CD14-positive monocyte (primary cell): ENCODE data around the gene WARS2. TPM values are rescaled to one million over a fixed set of nuclear protein-coding genes. Genes with fewer than 3 reads are reported as not detected.

ENCODE experiments used
- DNase-seq, 3 donors: peaks; one replicate each; pipeline ENCODE4 v3.0.0-alpha.2; 2011 to 2022
- H2AFZ ChIP-seq: 2 replicates; pipeline ENCODE4 v1.6.0; 2012; ENCODE audit warnings: mild to moderate bottlenecking, low read depth, low read length, inconsistent platforms; ENCODE audit not compliant: insufficient read depth, poor library complexity, severe bottlenecking
- H3K27ac ChIP-seq, 2 donors: 1 replicate in 1 of 2; 2 replicates in 1 of 2; pipeline ENCODE4 v1.5.1; 2012 to 2013; ENCODE audit warnings: low read length in 2 of 2, control low read depth in 1 of 2, inconsistent platforms in 1 of 2, low read depth in 1 of 2, mild to moderate bottlenecking in 1 of 2
- H3K27me3 ChIP-seq, 2 donors: one replicate each; pipeline versions ENCODE4 v1.6.0 to v1.6.1; 2011 to 2013; ENCODE audit warnings: low read length in 2 of 2; ENCODE audit not compliant: control insufficient read depth in 2 of 2, insufficient read depth in 2 of 2
- H3K36me3 ChIP-seq, 2 donors: replicated peaks in 1 of 2; 1 replicate in 1 of 2; 2 replicates in 1 of 2; pipeline versions ENCODE4 v1.5.1 to v1.6.1; 2012 to 2013; ENCODE audit warnings: low read length in 2 of 2, control low read depth in 1 of 2, inconsistent platforms in 1 of 2, mild to moderate bottlenecking in 1 of 2; ENCODE audit not compliant: insufficient read depth in 2 of 2, control insufficient read depth in 1 of 2
- H3K4me1 ChIP-seq, 2 donors: 1 replicate in 1 of 2; 2 replicates in 1 of 2; pipeline versions ENCODE4 v1.5.1 to v1.6.1; 2012 to 2013; ENCODE audit warnings: low read length in 2 of 2, control low read depth in 1 of 2, inconsistent platforms in 1 of 2, mild to moderate bottlenecking in 1 of 2, moderate library complexity in 1 of 2; ENCODE audit not compliant: insufficient read depth in 2 of 2, control insufficient read depth in 1 of 2
- H3K4me2 ChIP-seq: replicated peaks from 2 replicates; pipeline ENCODE3; 2012; ENCODE audit warnings: low read length, moderate library complexity, mild to moderate bottlenecking; ENCODE audit not compliant: poor library complexity, severe bottlenecking; ENCODE audit errors: extremely low read depth
- H3K4me3 ChIP-seq, 3 experiments: fragments of 200-600 bp in 1 of 3; sonication (generic) in 1 of 3; replicated peaks in 1 of 3; 1 replicate in 2 of 3; 2 replicates in 1 of 3; pipeline ENCODE4 v1.5.1; 2011 to 2013; ENCODE audit warnings: low read length in 3 of 3, mild to moderate bottlenecking in 3 of 3, control low read depth in 2 of 3, low read depth in 2 of 3, inconsistent platforms in 1 of 3, moderate library complexity in 1 of 3
- H3K79me2 ChIP-seq: 2 replicates; pipeline ENCODE4 v1.6.0; 2012; ENCODE audit warnings: mild to moderate bottlenecking, control low read depth, inconsistent platforms, low read length, moderate library complexity; ENCODE audit not compliant: insufficient read depth
- H3K9ac ChIP-seq: 2 replicates; pipeline ENCODE4 v1.6.0; 2017; ENCODE audit warnings: low read length, mild to moderate bottlenecking; ENCODE audit not compliant: insufficient read depth, poor library complexity, severe bottlenecking
- H3K9me3 ChIP-seq, 2 donors: replicated peaks in 1 of 2; 1 replicate in 1 of 2; 2 replicates in 1 of 2; pipeline versions ENCODE4 v1.5.1 to v1.6.1; 2012 to 2013; ENCODE audit warnings: low read length in 2 of 2, control low read depth in 1 of 2; ENCODE audit not compliant: control insufficient read depth in 1 of 2, insufficient read depth in 1 of 2
- H4K20me1 ChIP-seq: 2 replicates; pipeline ENCODE4 v1.6.0; 2012; ENCODE audit warnings: mild to moderate bottlenecking, low read length, control low read depth, moderate library complexity; ENCODE audit not compliant: insufficient read depth
- H3K27ac Mint-ChIP-seq, 7 donors: one replicate each; pipeline ENCODE4 v1.8.0; 2020; ENCODE audit warnings: mild to moderate bottlenecking in 7 of 7, mixed read lengths in 7 of 7, moderate library complexity in 6 of 7, inconsistent platforms in 2 of 7
- H3K27me3 Mint-ChIP-seq, 3 donors: one replicate each; pipeline ENCODE4 v1.8.0; 2021 to 2022; ENCODE audit warnings: low read depth in 3 of 3, mild to moderate bottlenecking in 3 of 3, mixed read lengths in 3 of 3, moderate library complexity in 3 of 3, inconsistent platforms in 1 of 3
- H3K36me3 Mint-ChIP-seq, 2 donors: one replicate each; pipeline ENCODE4 v1.8.0; 2020; ENCODE audit warnings: mixed read lengths in 2 of 2, inconsistent platforms in 1 of 2, mild to moderate bottlenecking in 1 of 2
- H3K4me1 Mint-ChIP-seq: one replicate; pipeline ENCODE4 v1.8.0; 2020; ENCODE audit warnings: mild to moderate bottlenecking, mixed read lengths
- H3K4me3 Mint-ChIP-seq, 2 donors: one replicate each; pipeline ENCODE4 v1.8.0; 2020; ENCODE audit warnings: mild to moderate bottlenecking in 2 of 2, mixed read lengths in 2 of 2, moderate library complexity in 1 of 2
- H3K9me3 Mint-ChIP-seq, 7 donors: one replicate each; pipeline ENCODE4 v1.8.0; 2020 to 2022; ENCODE audit warnings: mixed read lengths in 7 of 7, mild to moderate bottlenecking in 6 of 7, moderate library complexity in 6 of 7, inconsistent platforms in 2 of 7
- WGBS: methylation state at CpG from one replicate; pipeline ENCODE4 v1.1.5; 2013; ENCODE audit warnings: missing lambda C conversion rate; ENCODE audit not compliant: insufficient coverage; 5-methylcytosine and 5-hydroxymethylcytosine counted together
- intact Hi-C, 2 donors: fragments of 100-400 bp; cut with micrococcal nuclease; formaldehyde crosslinking; loops; one replicate each; pipeline versions ENCODE4 v1.15.0 to v1.15.1; 2023
- polyA plus RNA-seq, 3 donors: library from polyadenylated mRNA; depleted of rRNA in 1 of 3; unstranded in 2 of 3; stranded (reverse) in 1 of 3; fragments of 300-500 nt in 2 of 3; fragments of >200 nt in 1 of 3; fragmentation: Illumina TruSeq in 2 of 3; gene quantifications; 1 replicate in 2 of 3; 2 replicates in 1 of 3; pipeline ENCODE4 v1.2.3, GENCODE V29; 2012 to 2021
- TF ChIP-seq, protein P1 (sequence below): fragments of 200-600 bp; IDR thresholded peaks from one replicate; pipeline ENCODE4 v1.8.0; 2022; ENCODE audit warnings: antibody characterized with exemption, mild to moderate bottlenecking

The WARS2 gene
- polyA plus RNA-seq, 3 donors, result 4.6 to 5.1 (median 4.7) TPM

DNA sequence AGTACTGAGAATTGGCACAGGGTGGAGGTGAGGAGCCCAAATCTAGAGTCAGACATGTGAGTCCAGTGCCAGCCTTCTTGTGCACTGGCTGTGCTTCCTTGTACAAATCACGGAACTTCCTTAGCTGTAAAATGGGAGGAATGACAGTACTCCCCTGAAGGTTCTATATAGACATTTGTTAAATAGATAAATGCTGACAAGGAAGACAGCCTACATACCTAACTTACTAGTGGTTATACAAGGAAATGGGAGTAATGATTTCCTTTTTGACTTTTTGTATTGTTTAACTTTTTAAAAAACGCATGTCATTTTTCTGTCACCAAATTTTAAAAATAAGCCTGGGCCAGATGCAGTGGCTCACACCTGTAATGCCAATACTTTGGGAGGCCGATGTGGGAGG, 50.2 kb downstream of the WARS2 start:
- Histone ChIP-seq H3K27ac (no peak overlapping the region), H2AFZ (no peak overlapping the region), H3K36me3 (no peaks in the 10 kb centered on the region), H3K4me1 (no peaks in the 10 kb centered on the region), H3K4me3 (no peak overlapping the region), H4K20me1 (no peaks in the 10 kb centered on the region), H3K9me3 (peaks cover 7 to 24% of the 10 kb centered on the region in 2 donors), H3K79me2 (no peaks in the 10 kb centered on the region), H3K9ac (no peak overlapping the region), H3K4me2 (no peak overlapping the region), H3K27me3 (no peaks in the 10 kb centered on the region)
- intact Hi-C loops, result no loop called here
- Mint-ChIP-seq H3K27me3 (no peaks in the 10 kb centered on the region), H3K27ac (peak overlapping the region in 1 of 7 donors; percentile 31), H3K4me3 (no peak overlapping the region), H3K9me3 (peaks cover 4 to 17% (median 9%) of the 10 kb centered on the region in 7 donors), H3K36me3 (peaks cover 2 to 3% of the 10 kb centered on the region in 2 donors), H3K4me1 (no peaks in the 10 kb centered on the region)
- DNase-seq, result no peak
- WGBS, result 100% methylated on average over 2 of the region's 3 CpGs
- TF ChIP-seq, protein P1, sequence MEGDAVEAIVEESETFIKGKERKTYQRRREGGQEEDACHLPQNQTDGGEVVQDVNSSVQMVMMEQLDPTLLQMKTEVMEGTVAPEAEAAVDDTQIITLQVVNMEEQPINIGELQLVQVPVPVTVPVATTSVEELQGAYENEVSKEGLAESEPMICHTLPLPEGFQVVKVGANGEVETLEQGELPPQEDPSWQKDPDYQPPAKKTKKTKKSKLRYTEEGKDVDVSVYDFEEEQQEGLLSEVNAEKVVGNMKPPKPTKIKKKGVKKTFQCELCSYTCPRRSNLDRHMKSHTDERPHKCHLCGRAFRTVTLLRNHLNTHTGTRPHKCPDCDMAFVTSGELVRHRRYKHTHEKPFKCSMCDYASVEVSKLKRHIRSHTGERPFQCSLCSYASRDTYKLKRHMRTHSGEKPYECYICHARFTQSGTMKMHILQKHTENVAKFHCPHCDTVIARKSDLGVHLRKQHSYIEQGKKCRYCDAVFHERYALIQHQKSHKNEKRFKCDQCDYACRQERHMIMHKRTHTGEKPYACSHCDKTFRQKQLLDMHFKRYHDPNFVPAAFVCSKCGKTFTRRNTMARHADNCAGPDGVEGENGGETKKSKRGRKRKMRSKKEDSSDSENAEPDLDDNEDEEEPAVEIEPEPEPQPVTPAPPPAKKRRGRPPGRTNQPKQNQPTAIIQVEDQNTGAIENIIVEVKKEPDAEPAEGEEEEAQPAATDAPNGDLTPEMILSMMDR, result no peak

DNA sequence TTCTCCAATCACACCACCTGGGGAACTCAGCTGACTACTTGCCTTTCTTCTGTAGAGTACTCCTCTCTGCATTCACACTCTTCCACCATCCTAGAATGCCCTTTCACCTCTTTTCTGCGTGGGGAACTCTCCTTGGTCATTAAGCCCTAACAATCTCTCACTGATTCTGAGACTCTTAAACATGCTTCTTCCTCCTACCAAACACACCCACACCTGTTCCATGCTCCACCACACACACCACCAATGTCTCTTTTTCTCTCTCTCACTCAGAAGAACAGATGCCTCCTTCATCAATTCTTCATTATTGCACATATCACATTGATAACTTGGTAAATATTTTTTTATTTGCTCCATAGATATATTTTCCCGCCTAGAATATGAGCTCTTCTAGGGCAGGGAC, 53.6 kb downstream of the WARS2 start:
- H3K9me3 Mint-ChIP-seq, result peaks cover 4 to 20% (median 12%) of the 10 kb centered on the region in 7 donors
- H3K4me3 ChIP-seq, result no peak overlapping the region
- no peak overlapping the region for H3K27ac ChIP-seq
- no peak for DNase-seq
- H3K4me3 Mint-ChIP-seq, result no peak overlapping the region
- intact Hi-C loops, result no loop called here
- no peaks in the 10 kb centered on the region for H3K79me2 ChIP-seq
- H3K27ac Mint-ChIP-seq, result no peak overlapping the region
- no peak overlapping the region for H3K9ac ChIP-seq
- 100% methylated on average over 1 of the region's 2 CpGs for WGBS
- H3K27me3 Mint-ChIP-seq, result no peaks in the 10 kb centered on the region
- TF ChIP-seq, protein P1, result no peak
- H3K36me3 ChIP-seq, result no peaks in the 10 kb centered on the region
- H3K9me3 ChIP-seq, result peaks cover 7 to 26% of the 10 kb centered on the region in 2 donors
- H3K4me1 Mint-ChIP-seq, result peaks cover 3% of the 10 kb centered on the region
- H2AFZ ChIP-seq, result no peak overlapping the region
- no peaks in the 10 kb centered on the region for H3K4me1 ChIP-seq
- H3K27me3 ChIP-seq, result no peaks in the 10 kb centered on the region
- H4K20me1 ChIP-seq, result no peaks in the 10 kb centered on the region
- H3K4me2 ChIP-seq, result no peak overlapping the region
- H3K36me3 Mint-ChIP-seq, result peaks cover 2 to 3% of the 10 kb centered on the region in 2 donors
